MCF 10A (cell line): ENCODE data around the gene ADGRF4. TPM values are rescaled to one million over a fixed set of nuclear protein-coding genes. Genes with fewer than 3 reads are reported as not detected.

Source experiments
- BruUV-seq: library from RNA; stranded (reverse); fragments of 400-500 nt; replicated peaks from 2 replicates; lab custom pipeline; 2021; lab: Mats Ljungman, UMichigan
- CTCF ChIA-PET: fragments of 300-600 bp; sonication (Branson Sonifier 250); formaldehyde crosslinking; extraction: SDS; loops from one replicate; lab custom pipeline; 2021; ENCODE audit warnings: antibody characterized with exemption, inconsistent platforms; lab: Yijun Ruan, JAX
- POLR2A ChIA-PET: fragments of 300-600, 350-650 bp; sonication (Branson Sonifier 250); formaldehyde crosslinking; extraction: SDS; loops from one replicate; lab custom pipeline; 2020; ENCODE audit warnings: antibody characterized with exemption, inconsistent platforms; lab: Yijun Ruan, JAX
- DNase-seq: peaks from one replicate; pipeline ENCODE4 v3.0.0-alpha.2; 2018; ENCODE audit not compliant: unreplicated experiment
- H3K27ac Mint-ChIP-seq: one replicate; pipeline ENCODE4 v1.8.0; 2022; ENCODE audit warnings: mild to moderate bottlenecking, low read depth, mixed read lengths; ENCODE audit not compliant: unreplicated experiment
- H3K27me3 Mint-ChIP-seq: one replicate; pipeline ENCODE4 v1.8.0; 2022; ENCODE audit warnings: mixed read lengths; ENCODE audit not compliant: insufficient read depth, unreplicated experiment
- H3K36me3 Mint-ChIP-seq: one replicate; pipeline ENCODE4 v1.8.0; 2022; ENCODE audit warnings: mild to moderate bottlenecking, moderate library complexity, mixed read lengths; ENCODE audit not compliant: insufficient read depth, unreplicated experiment
- H3K4me1 Mint-ChIP-seq: one replicate; pipeline ENCODE4 v1.8.0; 2022; ENCODE audit warnings: mixed read lengths; ENCODE audit not compliant: insufficient read depth, unreplicated experiment
- H3K4me3 Mint-ChIP-seq: one replicate; pipeline ENCODE4 v1.8.0; 2022; ENCODE audit warnings: mild to moderate bottlenecking, moderate library complexity, mixed read lengths; ENCODE audit not compliant: unreplicated experiment
- H3K9me3 Mint-ChIP-seq: one replicate; pipeline ENCODE4 v1.8.0; 2022; ENCODE audit warnings: mixed read lengths; ENCODE audit not compliant: unreplicated experiment
- CTCF ChIP-seq: fragments of 200-600 bp; IDR thresholded peaks from one replicate; pipeline ENCODE4 v1.8.0; 2022; ENCODE audit warnings: antibody characterized with exemption, mild to moderate bottlenecking; ENCODE audit not compliant: unreplicated experiment
- intact Hi-C: fragments of 100-400 bp; cut with micrococcal nuclease; formaldehyde crosslinking; loops from 2 replicates; pipeline ENCODE4 v1.14.1; 2022
- total RNA-seq: library from RNA; stranded (reverse); gene quantifications from 2 replicates; pipeline ENCODE4 v1.2.3, GENCODE V29; 2022

Gene ADGRF4
- total RNA-seq, 1 experiment from 2014 or later = 1.2 TPM

GRCh38 chr6:47749757-47750156, 51.4 kb downstream of the ADGRF4 start:
- H3K36me3 Mint-ChIP-seq = no peaks in the 10 kb centered on the region
- POLR2A ChIA-PET = no interaction called here
- no peak overlapping the region for H3K4me3 Mint-ChIP-seq
- BruUV-seq = no TSS peak
- CTCF ChIA-PET = interaction anchor here (0.6 to 1.2 kb wide), 3 partner anchors 15 to 1720 kb away, joined by 3 to 4 read pairs (median 3); no protein-coding TSS in a partner anchor
- H3K27ac Mint-ChIP-seq = no peak overlapping the region
- no peaks in the 10 kb centered on the region for H3K4me1 Mint-ChIP-seq
- intact Hi-C loops = no loop called here
- no peak for TF ChIP-seq CTCF
- no peak for DNase-seq
- peaks cover 6% of the 10 kb centered on the region for H3K9me3 Mint-ChIP-seq
- H3K27me3 Mint-ChIP-seq = no peaks in the 10 kb centered on the region

- POLR2A ChIA-PET = no interaction called here
- DNase-seq = no peak
- no peak for TF ChIP-seq CTCF
- H3K9me3 Mint-ChIP-seq = peaks cover 6% of the 10 kb centered on the region
- no peak overlapping the region for H3K27ac Mint-ChIP-seq
- BruUV-seq = no TSS peak
- H3K36me3 Mint-ChIP-seq = no peaks in the 10 kb centered on the region
- no peaks in the 10 kb centered on the region for H3K27me3 Mint-ChIP-seq
- CTCF ChIA-PET = interaction anchor here (0.7 to 1.5 kb wide), 2 partner anchors 18 to 1779 kb away, joined by 4 read pairs; no protein-coding TSS in a partner anchor
- no peak overlapping the region for H3K4me3 Mint-ChIP-seq
- intact Hi-C loops = no loop called here
- no peaks in the 10 kb centered on the region for H3K4me1 Mint-ChIP-seq
Observed at GRCh38 chr6:47752801-47753200, 54.4 kb downstream of the ADGRF4 start.

GRCh38 chr6:47759364-47759763, 61.0 kb downstream of the ADGRF4 start:
- POLR2A ChIA-PET = no interaction called here
- H3K27ac Mint-ChIP-seq = no peak overlapping the region
- no peak for DNase-seq
- H3K4me3 Mint-ChIP-seq = no peak overlapping the region
- no peaks in the 10 kb centered on the region for H3K9me3 Mint-ChIP-seq
- no peaks in the 10 kb centered on the region for H3K27me3 Mint-ChIP-seq
- H3K4me1 Mint-ChIP-seq = no peaks in the 10 kb centered on the region
- no peaks in the 10 kb centered on the region for H3K36me3 Mint-ChIP-seq
- intact Hi-C loops = no loop called here
- TF ChIP-seq CTCF = no peak
- BruUV-seq = no TSS peak
- CTCF ChIA-PET = interaction anchor here (0.6 to 1.4 kb wide), 3 partner anchors 21 to 766 kb away, joined by 3 to 10 read pairs (median 5); partner anchors contain the start of gene OPN5

GRCh38 chr6:47762502-47762901, 64.1 kb downstream of the ADGRF4 start:
- Mint-ChIP-seq H3K4me1 (no peaks in the 10 kb centered on the region), H3K9me3 (peaks cover 8% of the 10 kb centered on the region), H3K4me3 (no peak overlapping the region), H3K27me3 (no peaks in the 10 kb centered on the region), H3K27ac (no peak overlapping the region), H3K36me3 (no peaks in the 10 kb centered on the region)
- no TSS peak for BruUV-seq
- intact Hi-C loops = no loop called here
- DNase-seq = no peak
- ChIA-PET CTCF (no interaction called here), POLR2A (no interaction called here)
- no peak for TF ChIP-seq CTCF
